ENCODE measurements around the gene DMXL2.
"Not testable (repeated sequence)": the region's sequence is repeated elsewhere in the genome, so short reads cannot be mapped to it uniquely, and the experiment has no call there.

The DMXL2 gene

GRCh38 chr15:51438526-51438925 lies 184.0 kb downstream of the DMXL2 start:
- Histone ChIP-seq H3K4me3 (ENCODE audit: insufficient read depth, low read depth, low read length, poor library complexity, severe bottlenecking) (no peak overlapping the region), H3K4me1 (ENCODE audit: control insufficient read depth, insufficient read depth, low read length, poor library complexity, severe bottlenecking) (no peaks in the 10 kb centered on the region), H3K36me3 (ENCODE audit: control insufficient read depth, insufficient read depth, low read length) (no peaks in the 10 kb centered on the region), H3K9me3 (ENCODE audit: control insufficient read depth, low read length) (no peaks in the 10 kb centered on the region), H3K27ac (ENCODE audit: insufficient read depth, low read length, poor library complexity, severe bottlenecking) (no peak overlapping the region), H3K27me3 (replicated peaks; ENCODE audit: control insufficient read depth, insufficient read depth, low read length, poor library complexity, severe bottlenecking) (no peaks in the 10 kb centered on the region)
- no peak for DNase-seq

GRCh38 chr15:51425517-51426040 lies 197.0 kb downstream of the DMXL2 start:
- Histone ChIP-seq H3K27ac (ENCODE audit: insufficient read depth, low read length, poor library complexity, severe bottlenecking) (no peak overlapping the region), H3K4me3 (ENCODE audit: insufficient read depth, low read depth, low read length, poor library complexity, severe bottlenecking) (no peak overlapping the region), H3K9me3 (ENCODE audit: control insufficient read depth, low read length) (no peaks in the 10 kb centered on the region), H3K4me1 (ENCODE audit: control insufficient read depth, insufficient read depth, low read length, poor library complexity, severe bottlenecking) (no peaks in the 10 kb centered on the region), H3K36me3 (ENCODE audit: control insufficient read depth, insufficient read depth, low read length) (no peaks in the 10 kb centered on the region), H3K27me3 (replicated peaks; ENCODE audit: control insufficient read depth, insufficient read depth, low read length, poor library complexity, severe bottlenecking) (no peaks in the 10 kb centered on the region)
- DNase-seq: no peak

DNA sequence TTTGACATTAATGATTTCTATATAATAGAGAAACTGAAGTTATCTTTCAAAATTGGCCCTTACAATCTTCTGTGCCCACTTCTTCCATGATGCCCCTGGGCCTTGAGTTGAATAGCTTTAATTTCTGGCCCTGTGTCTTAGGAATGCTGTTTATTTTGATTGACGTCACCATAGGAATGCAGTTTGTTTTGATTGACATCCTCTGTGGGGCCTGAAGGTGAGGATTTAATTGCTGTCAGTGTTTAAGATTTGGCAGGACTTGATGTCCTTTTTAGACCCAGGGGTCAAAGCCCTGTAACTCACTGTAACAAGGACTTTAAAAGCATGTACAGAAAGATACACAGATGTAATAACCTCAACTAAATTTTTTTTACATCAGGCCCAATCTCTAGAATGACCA lies 197.8 kb downstream of the DMXL2 start:
- Histone ChIP-seq H3K4me3 (ENCODE audit: insufficient read depth, low read depth, low read length, poor library complexity, severe bottlenecking) (no peak overlapping the region), H3K9me3 (ENCODE audit: control insufficient read depth, low read length) (no peaks in the 10 kb centered on the region), H3K27ac (ENCODE audit: insufficient read depth, low read length, poor library complexity, severe bottlenecking) (no peak overlapping the region), H3K36me3 (ENCODE audit: control insufficient read depth, insufficient read depth, low read length) (no peaks in the 10 kb centered on the region), H3K27me3 (replicated peaks; ENCODE audit: control insufficient read depth, insufficient read depth, low read length, poor library complexity, severe bottlenecking) (no peaks in the 10 kb centered on the region), H3K4me1 (ENCODE audit: control insufficient read depth, insufficient read depth, low read length, poor library complexity, severe bottlenecking) (no peaks in the 10 kb centered on the region)
- DNase-seq: no peak

- not testable (repeated sequence) for H3K9me3 ChIP-seq (ENCODE audit: control insufficient read depth, low read length); H3K27me3 ChIP-seq (replicated peaks; ENCODE audit: control insufficient read depth, insufficient read depth, low read length, poor library complexity, severe bottlenecking); H3K4me1 ChIP-seq (ENCODE audit: control insufficient read depth, insufficient read depth, low read length, poor library complexity, severe bottlenecking); H3K36me3 ChIP-seq (ENCODE audit: control insufficient read depth, insufficient read depth, low read length); H3K4me3 ChIP-seq (ENCODE audit: insufficient read depth, low read depth, low read length, poor library complexity, severe bottlenecking); H3K27ac ChIP-seq (ENCODE audit: insufficient read depth, low read length, poor library complexity, severe bottlenecking); DNase-seq
These were observed 199.5 kb downstream of the DMXL2 start for GRCh38 chr15:51423040-51423439.

DNA sequence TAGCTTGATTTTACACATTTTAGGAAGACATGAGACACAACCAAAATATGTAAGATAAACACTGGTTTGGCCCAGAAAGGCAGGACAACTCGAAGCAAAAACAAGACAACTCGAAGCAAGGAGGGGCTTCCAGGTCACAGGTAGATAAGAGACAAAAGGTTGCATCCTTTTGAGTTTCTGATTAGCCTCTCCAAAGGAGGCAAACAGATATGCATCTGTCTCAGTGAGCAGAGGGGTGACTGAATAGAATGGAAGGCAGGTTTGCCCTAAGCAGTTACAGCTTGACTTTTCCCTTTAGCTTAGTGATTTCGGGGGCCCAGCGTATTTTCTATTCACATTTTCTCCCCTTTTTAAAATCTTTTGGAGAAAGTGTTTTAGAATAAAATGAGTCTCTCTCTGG lies 206.4 kb downstream of the DMXL2 start:
- DNase-seq: no peak
- Histone ChIP-seq H3K27me3 (replicated peaks; ENCODE audit: control insufficient read depth, insufficient read depth, low read length, poor library complexity, severe bottlenecking) (no peaks in the 10 kb centered on the region), H3K4me1 (ENCODE audit: control insufficient read depth, insufficient read depth, low read length, poor library complexity, severe bottlenecking) (no peaks in the 10 kb centered on the region), H3K36me3 (ENCODE audit: control insufficient read depth, insufficient read depth, low read length) (no peaks in the 10 kb centered on the region), H3K27ac (ENCODE audit: insufficient read depth, low read length, poor library complexity, severe bottlenecking) (no peak overlapping the region), H3K4me3 (ENCODE audit: insufficient read depth, low read depth, low read length, poor library complexity, severe bottlenecking) (no peak overlapping the region), H3K9me3 (ENCODE audit: control insufficient read depth, low read length) (no peaks in the 10 kb centered on the region)

DNA sequence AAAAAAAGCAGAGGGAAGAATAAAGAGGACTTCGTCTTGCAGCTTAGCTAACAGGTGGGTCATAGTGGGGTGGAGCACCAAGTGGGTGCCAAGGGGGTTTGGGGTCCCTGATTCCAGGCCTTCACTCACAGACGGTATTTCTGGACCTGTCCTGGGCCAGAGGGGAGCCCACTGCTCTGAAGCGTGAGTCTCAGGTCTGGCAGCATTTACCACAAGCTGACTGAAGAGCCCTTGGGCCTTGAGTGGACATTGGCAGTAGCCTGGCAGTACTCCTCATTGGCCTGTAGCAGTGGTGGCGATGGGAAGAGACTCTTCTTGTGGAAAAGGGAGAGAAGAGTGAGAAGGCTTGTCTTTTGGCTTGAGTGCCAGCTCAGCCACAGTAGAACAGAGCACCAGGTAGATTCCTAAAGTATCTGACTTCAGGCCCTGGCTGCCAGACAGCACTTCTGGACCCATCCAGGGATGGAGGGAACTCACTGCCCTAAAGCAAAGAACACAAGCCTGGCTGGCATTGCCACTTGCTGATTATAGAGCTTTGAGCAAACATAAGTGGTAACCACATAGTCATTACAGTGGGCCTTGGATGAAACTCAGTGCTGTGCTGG lies 208.2 kb downstream of the DMXL2 start:
- no peak for DNase-seq
- Histone ChIP-seq H3K4me1 (ENCODE audit: control insufficient read depth, insufficient read depth, low read length, poor library complexity, severe bottlenecking) (no peaks in the 10 kb centered on the region), H3K27ac (ENCODE audit: insufficient read depth, low read length, poor library complexity, severe bottlenecking) (no peak overlapping the region)

GRCh38 chr15:51405693-51406523 lies 216.7 kb downstream of the DMXL2 start:
- DNase-seq: no peak
- Histone ChIP-seq H3K36me3 (ENCODE audit: control insufficient read depth, insufficient read depth, low read length) (no peaks in the 10 kb centered on the region), H3K9me3 (ENCODE audit: control insufficient read depth, low read length) (no peaks in the 10 kb centered on the region), H3K27me3 (replicated peaks; ENCODE audit: control insufficient read depth, insufficient read depth, low read length, poor library complexity, severe bottlenecking) (no peaks in the 10 kb centered on the region), H3K4me1 (ENCODE audit: control insufficient read depth, insufficient read depth, low read length, poor library complexity, severe bottlenecking) (no peaks in the 10 kb centered on the region), H3K27ac (ENCODE audit: insufficient read depth, low read length, poor library complexity, severe bottlenecking) (no peak overlapping the region), H3K4me3 (ENCODE audit: insufficient read depth, low read depth, low read length, poor library complexity, severe bottlenecking) (no peak overlapping the region)

More for the DNA sequence above, 208.2 kb downstream of the DMXL2 start:
- Histone ChIP-seq H3K36me3 (ENCODE audit: control insufficient read depth, insufficient read depth, low read length) (no peaks in the 10 kb centered on the region), H3K9me3 (ENCODE audit: control insufficient read depth, low read length) (no peaks in the 10 kb centered on the region), H3K4me3 (ENCODE audit: insufficient read depth, low read depth, low read length, poor library complexity, severe bottlenecking) (no peak overlapping the region), H3K27me3 (replicated peaks; ENCODE audit: control insufficient read depth, insufficient read depth, low read length, poor library complexity, severe bottlenecking) (no peaks in the 10 kb centered on the region)

- no peak overlapping the region for H3K4me3 ChIP-seq (ENCODE audit: insufficient read depth, low read depth, low read length, poor library complexity, severe bottlenecking)
- no peak for DNase-seq
- H3K27ac ChIP-seq (ENCODE audit: insufficient read depth, low read length, poor library complexity, severe bottlenecking): no peak overlapping the region
- no peaks in the 10 kb centered on the region for H3K4me1 ChIP-seq (ENCODE audit: control insufficient read depth, insufficient read depth, low read length, poor library complexity, severe bottlenecking)
- no peaks in the 10 kb centered on the region for H3K9me3 ChIP-seq (ENCODE audit: control insufficient read depth, low read length)
- H3K36me3 ChIP-seq (ENCODE audit: control insufficient read depth, insufficient read depth, low read length): no peaks in the 10 kb centered on the region
- H3K27me3 ChIP-seq (replicated peaks; ENCODE audit: control insufficient read depth, insufficient read depth, low read length, poor library complexity, severe bottlenecking): no peaks in the 10 kb centered on the region
These were observed 218.4 kb downstream of the DMXL2 start for GRCh38 chr15:51403946-51404695.

DNA sequence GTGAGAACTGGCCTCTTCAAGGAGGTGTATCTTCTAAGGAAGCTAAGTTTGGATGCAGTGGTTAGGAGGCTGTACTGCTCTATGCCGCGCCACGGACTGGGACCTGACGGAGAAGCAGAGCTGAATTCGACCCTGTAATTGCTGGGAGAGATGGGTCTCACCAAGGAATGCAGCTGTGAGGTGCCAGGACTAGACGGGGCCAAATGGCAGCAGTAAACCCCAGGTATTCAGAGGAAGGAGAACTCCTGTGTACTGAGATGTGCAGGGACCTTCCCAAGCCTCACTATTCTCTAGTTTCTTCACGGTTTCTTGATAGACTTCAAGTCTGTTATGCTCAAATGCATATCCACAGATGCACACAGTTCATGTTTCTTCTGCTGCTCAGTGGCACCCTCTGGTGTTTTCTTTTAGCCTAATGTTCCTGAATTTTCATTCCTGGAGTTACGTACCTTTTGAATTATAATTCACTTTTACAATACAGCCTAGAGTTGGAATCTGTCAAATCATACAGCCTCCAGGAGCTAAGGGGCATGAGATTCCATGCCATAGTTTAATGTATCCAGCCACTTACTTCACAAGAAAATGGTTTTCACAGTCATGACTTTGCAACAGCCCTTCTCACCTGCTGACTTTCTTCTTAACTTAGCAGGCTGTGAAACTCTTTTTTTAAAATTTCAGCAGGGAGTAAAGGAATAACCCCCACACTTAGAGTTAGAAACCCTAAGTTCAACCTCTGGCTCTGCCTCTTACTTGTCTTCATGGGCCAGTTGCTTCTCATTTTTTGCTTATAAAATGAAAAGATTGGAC lies 219.3 kb downstream of the DMXL2 start:
- no peak for DNase-seq
- Histone ChIP-seq H3K4me3 (ENCODE audit: insufficient read depth, low read depth, low read length, poor library complexity, severe bottlenecking) (no peak overlapping the region), H3K9me3 (ENCODE audit: control insufficient read depth, low read length) (no peaks in the 10 kb centered on the region), H3K36me3 (ENCODE audit: control insufficient read depth, insufficient read depth, low read length) (no peaks in the 10 kb centered on the region), H3K4me1 (ENCODE audit: control insufficient read depth, insufficient read depth, low read length, poor library complexity, severe bottlenecking) (no peaks in the 10 kb centered on the region), H3K27me3 (replicated peaks; ENCODE audit: control insufficient read depth, insufficient read depth, low read length, poor library complexity, severe bottlenecking) (no peaks in the 10 kb centered on the region), H3K27ac (ENCODE audit: insufficient read depth, low read length, poor library complexity, severe bottlenecking) (no peak overlapping the region)
